Stimulated activated CD8-positive, alpha-beta memory T cell treated with anti-CD3 and anti-CD28 coated beads, Interleukin-12 subunit alpha, Interleukin-12 subunit beta, amount 100 ng/mL, for 24 hours (primary cell): ENCODE measurements around the gene NHERF1.

ENCODE experiments used
- DNase-seq: peaks from one replicate; pipeline ENCODE4 v3.0.0-alpha.2; 2020; ENCODE audit errors: extremely low read depth

Gene NHERF1

DNA sequence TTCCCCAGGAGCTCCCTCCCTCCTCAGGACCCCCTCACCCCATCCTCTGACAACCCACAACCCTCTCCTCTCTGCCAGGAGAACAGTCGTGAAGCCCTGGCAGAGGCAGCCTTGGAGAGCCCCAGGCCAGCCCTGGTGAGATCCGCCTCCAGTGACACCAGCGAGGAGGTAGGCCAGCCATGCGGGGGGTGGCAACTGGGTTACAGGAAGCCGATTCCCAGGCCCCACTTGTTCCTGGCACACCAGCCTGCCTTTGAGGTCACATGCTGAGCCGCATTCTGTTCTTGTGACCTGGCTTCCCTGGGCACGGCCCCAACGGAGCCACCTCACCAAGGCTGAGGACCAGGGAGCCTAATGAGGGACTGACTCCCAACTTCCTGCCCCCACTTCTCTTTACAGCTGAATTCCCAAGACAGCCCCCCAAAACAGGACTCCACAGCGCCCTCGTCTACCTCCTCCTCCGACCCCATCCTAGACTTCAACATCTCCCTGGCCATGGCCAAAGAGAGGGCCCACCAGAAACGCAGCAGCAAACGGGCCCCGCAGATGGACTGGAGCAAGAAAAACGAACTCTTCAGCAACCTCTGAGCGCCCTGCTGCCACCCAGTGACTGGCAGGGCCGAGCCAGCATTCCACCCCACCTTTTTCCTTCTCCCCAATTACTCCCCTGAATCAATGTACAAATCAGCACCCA lies 19.8 kb downstream of the NHERF1 start:
- no peak for DNase-seq

DNA sequence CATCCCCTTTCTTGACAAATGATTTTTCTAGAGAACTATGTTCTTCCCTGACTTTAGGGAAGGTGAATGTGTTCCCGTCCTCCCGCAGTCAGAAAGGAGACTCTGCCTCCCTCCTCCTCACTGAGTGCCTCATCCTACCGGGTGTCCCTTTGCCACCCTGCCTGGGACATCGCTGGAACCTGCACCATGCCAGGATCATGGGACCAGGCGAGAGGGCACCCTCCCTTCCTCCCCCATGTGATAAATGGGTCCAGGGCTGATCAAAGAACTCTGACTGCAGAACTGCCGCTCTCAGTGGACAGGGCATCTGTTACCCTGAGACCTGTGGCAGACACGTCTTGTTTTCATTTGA lies 20.3 kb downstream of the NHERF1 start:
- DNase-seq: no peak

GRCh38 chr17:74769266-74769855 lies 20.9 kb downstream of the NHERF1 start:
- no peak for DNase-seq

- no peak for DNase-seq
Measured at GRCh38 chr17:74769856-74770497, 21.5 kb downstream of the NHERF1 start.

GRCh38 chr17:74770498-74771318 lies 22.3 kb downstream of the NHERF1 start:
- no peak for DNase-seq

DNA sequence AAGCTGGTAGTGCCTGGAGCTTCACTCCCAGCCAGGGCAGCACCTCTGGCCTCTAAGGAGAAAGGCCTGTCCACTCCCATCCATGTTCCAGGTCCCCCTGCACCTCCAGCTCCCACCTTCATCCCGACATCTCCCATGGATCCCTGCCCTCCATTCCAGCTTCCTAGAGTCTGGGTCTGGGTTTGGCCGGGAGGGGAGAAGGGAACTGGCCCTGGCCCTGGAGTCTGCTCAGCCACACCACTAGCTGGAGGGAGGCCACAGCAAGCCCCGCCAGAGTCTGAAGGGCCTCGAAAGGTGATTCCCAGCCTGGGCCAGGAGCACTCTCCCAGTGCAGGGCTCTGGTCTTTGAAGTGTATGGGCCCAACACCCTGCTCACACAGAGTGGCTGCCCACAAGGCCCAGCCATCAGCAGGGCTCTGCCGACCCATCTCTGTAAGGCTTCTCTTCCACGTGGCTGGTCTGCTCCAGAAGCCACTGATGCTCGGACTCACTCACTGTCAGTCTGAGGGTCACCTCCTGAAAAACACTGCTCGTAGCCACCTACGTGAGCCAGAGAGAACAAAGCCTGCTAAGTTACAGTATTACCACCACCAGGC lies 23.0 kb downstream of the NHERF1 start:
- no peak for DNase-seq

DNA sequence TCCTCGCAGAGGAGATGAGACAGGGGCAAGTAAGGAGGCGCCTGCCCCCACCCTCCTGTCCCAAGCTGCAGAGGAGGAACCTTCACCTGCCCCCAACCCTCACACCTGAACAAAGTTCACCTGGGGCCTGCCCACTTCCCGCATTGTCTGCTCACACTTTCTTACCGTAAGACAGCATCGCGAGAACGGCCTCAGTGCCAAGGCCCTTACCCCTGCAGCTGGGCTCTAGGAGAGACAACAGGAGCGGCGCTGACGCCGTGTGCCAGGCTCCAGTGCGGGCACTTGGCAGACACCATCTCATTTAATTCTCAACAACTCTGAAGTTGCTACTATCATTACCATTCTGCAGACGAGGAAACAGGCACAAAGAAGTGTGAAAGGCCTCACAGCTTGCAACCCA lies 23.6 kb downstream of the NHERF1 start:
- DNase-seq: no peak

DNA sequence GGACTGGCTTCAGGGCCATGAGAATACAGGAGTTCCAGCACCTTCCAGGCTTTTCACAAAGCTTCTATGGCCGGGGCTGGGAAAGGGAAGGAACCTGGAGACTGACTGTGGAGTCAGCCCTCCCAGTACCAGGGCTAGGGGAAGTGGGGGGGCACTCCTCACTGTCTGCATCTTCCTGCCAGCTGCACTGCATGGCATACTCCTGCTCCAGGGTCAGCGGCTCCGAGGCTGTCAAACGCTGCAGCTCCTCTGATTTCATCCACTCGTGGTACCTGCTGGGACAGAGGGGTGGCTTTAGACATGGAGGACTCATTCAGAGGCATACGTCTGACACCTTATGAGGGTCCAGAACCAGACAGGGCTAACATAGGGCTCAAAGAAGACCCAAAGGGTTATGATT lies 25.0 kb downstream of the NHERF1 start:
- no peak for DNase-seq

GRCh38 chr17:74773871-74774286 lies 25.5 kb downstream of the NHERF1 start:
- no peak for DNase-seq

DNA sequence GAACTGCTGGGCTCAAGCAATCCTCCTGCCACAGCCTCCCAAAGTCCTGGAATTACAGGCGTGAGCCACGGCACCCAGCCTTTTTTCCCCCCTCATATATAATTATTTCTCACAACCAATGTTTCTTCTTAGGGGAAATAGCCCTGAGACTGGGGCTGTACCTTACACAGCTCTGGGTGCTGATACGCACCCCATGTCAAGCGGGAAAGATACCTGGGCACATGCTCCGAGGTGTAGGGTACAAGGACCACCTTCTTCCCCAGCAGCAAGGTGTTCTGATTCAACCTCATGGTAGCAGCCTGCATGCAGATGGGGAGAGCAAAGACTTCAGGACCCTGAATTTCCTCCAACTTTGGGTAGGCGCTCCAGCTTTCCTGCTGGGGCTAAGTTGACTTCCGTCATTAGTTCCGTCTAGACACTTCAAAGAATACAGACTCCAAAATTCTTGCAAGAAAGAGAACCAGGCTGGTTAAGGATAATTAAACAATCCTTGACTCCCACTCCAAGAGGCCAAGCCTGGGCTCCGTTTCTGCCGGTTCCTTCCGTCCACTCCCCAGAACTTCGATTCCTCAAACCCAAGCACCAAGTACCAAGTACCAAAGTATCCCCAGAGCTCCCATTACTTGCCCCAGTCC lies 27.1 kb downstream of the NHERF1 start:
- no peak for DNase-seq

- DNase-seq: peak; percentile 100
Measured at GRCh38 chr17:74776044-74776962, 27.9 kb downstream of the NHERF1 start, which contains the start of gene NAT9. Gene NAT9, minus strand, starts transcription at chr17:74776345. Its CDS starts 647 bp downstream, at chr17:74775698.

DNA sequence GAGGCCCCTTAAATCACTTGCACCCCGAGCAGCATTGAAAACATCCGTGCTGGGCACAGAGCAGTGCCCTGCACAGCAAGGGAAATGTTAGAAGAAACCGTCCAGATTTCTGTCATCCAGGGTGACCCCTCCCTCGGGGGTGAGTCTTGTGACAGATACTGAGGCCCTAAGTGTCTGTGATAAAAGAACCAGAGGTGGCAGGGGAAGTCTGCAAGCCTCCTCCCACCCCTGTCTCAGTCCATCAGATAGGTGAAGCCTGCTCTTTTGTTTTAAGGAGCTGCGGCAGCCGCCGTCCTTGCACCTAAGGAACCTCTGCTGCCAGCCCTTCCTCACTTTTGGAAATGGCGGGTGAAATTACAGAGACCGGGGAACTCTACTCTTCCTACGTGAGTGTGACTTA lies 28.6 kb downstream of the NHERF1 start:
- no peak for DNase-seq

DNA sequence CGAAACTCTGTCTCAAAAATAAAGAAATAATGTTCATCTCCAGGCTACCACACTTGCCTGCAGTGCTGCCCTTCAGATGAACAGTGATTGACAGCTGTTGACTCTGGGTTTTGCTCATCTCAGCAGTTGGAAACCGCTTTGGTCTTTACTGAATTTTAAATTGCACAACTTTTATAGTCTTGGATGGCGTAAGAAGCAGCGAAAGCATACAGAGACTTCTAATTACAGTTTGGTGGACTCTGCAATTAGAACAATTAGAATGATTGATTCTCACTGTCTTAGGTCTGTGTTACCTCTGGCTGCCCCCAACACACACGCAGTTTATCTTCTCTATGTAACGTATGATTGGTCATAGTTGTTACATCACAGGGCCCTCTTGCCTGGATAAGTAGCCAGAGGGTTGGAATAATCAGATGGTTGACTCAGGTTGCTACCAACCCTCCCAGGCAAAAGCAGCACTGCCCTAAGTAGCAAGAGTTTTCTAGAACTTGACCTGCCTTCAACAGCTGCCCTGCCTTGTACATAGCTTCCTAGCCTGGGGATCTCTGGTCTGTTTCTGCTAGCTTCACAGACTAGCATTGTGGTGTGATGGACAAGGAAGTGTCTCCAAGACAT lies 29.6 kb downstream of the NHERF1 start:
- DNase-seq: no peak

DNA sequence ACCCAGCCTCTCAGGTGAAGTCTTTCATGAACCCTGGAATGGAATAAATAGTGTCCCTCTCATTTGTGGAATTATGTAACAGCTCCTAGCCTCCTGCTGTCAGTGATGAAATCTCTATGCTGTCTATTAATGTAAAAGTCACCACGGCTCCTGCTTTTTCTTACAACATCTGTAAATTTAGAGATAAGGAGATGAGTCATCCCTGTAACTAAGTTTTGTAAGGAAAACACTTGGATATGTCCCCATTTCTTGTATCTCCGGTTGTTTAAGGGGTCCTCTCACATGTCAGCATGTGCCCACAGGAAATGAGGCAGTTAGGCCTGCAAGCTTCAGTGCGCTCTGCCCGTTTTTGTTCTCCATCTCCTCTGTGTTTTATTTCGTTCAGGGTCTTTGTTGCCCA lies 30.5 kb downstream of the NHERF1 start:
- no peak for DNase-seq

DNA sequence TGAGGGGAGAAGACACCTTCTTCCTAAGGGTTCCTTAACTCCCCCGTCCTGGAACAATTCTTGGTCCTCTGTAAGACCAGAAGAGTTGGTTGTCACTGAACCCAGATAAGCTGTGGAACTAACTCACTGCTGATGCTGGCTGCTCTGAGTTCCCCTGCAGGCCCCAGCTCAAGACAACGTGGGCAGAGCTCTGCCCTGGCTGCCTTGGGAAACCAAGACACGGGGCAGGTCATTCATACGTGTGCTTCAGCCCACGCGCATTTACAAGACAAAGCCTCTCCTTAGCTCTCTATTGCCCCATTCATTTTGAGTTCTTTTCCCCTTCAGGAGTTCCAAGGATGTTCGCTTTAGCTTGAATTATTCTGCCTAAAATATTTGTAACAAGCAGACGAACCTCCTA lies 31.1 kb downstream of the NHERF1 start:
- DNase-seq: no peak

DNA sequence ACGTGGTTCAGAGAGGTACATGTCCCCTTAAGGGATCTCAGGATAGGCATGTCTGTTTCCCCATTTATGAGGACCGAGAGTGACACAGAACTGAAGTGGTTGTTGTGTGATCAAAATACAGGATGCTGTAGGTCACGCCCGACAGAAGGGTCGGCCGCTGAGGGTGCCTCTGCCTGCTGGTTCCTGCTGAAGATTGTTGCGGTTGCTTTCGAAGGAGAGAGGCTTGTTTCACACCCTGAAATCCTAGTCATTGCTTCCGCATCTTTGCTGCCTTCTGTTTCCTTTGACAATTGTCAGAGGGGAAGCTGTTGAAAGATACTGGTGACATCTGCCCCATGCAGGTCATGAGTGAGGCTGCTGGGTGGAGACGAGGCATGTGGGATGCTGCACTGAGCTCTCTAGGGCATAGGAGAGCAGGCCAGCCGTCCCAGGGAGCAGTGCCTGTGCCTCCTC lies 31.5 kb downstream of the NHERF1 start:
- DNase-seq: no peak

DNA sequence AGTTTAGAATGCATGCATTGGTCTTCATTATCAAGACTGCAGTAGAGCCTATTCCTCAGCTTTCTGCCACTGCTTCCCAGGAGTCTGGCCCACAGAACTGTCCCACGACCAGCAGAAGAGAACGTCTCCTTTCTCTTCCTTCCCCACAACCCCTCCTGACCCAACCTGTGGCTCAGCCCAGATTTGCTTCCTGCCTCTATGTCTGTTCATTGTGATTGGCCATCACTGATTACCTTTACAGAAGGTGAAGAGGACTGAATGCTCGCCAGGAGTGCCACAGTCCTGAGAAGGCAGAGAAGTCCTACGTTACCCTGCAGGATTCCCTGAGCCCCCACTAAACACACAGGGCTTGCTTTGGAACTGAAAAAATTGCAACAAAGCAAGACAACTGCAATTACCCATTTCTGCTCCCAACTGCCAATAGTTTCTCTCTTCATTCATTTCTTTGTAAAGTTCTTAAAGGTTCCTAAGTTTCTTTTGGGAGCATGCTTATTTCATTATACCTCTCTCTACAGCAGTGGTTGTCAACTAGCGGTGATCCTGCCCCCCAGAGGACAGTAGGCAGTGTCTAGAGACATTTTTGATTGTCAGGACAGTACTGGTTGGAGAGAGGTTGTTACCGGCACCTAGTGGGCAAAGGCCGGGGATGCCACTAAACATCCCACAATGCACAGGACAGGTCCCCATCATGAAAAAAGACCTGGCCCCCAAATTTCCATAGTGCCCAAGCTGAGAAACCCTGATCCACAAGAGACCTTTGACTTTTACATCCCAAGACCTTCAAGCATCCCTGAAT lies 32.2 kb downstream of the NHERF1 start:
- no peak for DNase-seq

DNA sequence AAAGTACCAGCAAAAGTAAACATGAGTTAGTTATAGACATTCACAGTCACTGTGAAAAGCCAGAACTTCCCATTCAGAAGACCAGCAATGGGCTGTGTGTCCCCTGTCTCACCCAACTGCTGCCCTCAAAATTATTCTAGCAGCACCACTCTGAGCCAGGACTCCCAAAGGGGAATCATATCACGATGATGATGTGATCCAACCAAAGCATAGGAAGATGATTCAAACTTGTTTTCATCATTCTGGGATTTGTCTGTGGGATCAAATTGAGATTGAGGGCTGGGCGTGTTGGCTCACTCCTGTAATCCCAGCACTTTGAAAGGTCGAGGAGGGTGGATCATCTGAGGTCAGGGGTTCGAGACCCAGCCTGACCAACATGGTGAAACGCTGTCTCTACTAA lies 34.1 kb downstream of the NHERF1 start:
- DNase-seq: no peak
